WI38 (cell line): ENCODE measurements around the gene KRT17.
"Not testable (repeated sequence)": the region's sequence is repeated elsewhere in the genome, so short reads cannot be mapped to it uniquely, and the experiment has no call there.

Experiments used
- H3K4me3 ChIP-seq: 2 replicates; pipeline ENCODE4 v1.5.1; 2011; ENCODE audit warnings: low read depth, mild to moderate bottlenecking, control low read depth, low read length
- TF ChIP-seq, protein P1 (sequence below): IDR thresholded peaks from 2 replicates; pipeline ENCODE4 v1.5.1; 2012; ENCODE audit warnings: low read depth, mild to moderate bottlenecking, control low read depth, low read length

KRT17 gene

GRCh38 chr17:41583137-41584127, 40.9 kb downstream of the KRT17 start:
- H3K4me3 ChIP-seq = no peak overlapping the region
- TF ChIP-seq, protein P1, sequence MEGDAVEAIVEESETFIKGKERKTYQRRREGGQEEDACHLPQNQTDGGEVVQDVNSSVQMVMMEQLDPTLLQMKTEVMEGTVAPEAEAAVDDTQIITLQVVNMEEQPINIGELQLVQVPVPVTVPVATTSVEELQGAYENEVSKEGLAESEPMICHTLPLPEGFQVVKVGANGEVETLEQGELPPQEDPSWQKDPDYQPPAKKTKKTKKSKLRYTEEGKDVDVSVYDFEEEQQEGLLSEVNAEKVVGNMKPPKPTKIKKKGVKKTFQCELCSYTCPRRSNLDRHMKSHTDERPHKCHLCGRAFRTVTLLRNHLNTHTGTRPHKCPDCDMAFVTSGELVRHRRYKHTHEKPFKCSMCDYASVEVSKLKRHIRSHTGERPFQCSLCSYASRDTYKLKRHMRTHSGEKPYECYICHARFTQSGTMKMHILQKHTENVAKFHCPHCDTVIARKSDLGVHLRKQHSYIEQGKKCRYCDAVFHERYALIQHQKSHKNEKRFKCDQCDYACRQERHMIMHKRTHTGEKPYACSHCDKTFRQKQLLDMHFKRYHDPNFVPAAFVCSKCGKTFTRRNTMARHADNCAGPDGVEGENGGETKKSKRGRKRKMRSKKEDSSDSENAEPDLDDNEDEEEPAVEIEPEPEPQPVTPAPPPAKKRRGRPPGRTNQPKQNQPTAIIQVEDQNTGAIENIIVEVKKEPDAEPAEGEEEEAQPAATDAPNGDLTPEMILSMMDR = no peak

DNA sequence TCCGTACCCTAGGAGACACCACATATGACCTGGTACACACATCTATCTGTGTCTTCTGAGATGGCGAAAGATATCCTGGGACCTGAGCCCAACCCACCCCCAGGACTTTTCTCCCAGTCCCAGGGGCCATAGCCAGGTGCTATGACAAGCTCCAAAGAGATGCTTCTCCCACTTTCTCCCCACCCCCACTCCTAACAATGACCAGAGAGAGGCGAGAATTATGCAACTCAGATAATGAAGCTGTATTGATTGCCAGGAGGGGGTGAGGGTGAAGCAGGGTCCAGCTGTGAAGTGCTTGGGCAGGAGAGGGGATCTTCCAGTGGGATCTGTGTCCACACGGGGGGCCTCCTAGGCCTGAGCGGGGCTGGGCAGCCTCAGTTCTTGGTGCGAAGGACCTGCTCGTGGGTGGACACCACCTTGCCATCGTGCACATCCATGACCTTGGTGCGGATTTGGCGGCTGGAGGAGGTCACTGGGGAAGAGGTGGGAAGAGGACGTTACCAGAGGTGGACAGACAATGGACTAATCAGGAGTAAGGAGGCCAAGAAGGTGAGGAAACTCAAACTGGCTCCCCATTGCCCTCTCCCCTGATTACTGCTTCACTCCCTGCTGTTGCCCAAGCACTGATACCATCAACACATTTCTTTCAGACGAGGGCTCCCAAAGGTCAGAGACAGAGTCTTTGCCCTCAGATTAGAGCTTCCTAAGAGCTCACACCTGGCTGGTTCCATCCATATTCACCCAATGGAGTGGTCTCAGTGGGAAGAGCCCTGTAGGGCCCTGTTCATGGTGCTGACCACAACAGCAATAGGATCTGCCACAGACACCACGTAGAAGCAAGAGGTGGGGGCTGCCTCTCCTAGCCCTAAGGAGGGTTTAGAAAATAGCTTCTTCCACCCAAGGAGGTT, 42.1 kb downstream of the KRT17 start:
- H3K4me3 ChIP-seq = not testable (repeated sequence)

GRCh38 chr17:41581366-41582060, 42.9 kb downstream of the KRT17 start:
- TF ChIP-seq, protein P1 = no peak
- H3K4me3 ChIP-seq = no peak overlapping the region

- TF ChIP-seq, protein P1 = no peak
- no peak overlapping the region for H3K4me3 ChIP-seq
These were observed 43.5 kb downstream of the KRT17 start for GRCh38 chr17:41580687-41581365.

DNA sequence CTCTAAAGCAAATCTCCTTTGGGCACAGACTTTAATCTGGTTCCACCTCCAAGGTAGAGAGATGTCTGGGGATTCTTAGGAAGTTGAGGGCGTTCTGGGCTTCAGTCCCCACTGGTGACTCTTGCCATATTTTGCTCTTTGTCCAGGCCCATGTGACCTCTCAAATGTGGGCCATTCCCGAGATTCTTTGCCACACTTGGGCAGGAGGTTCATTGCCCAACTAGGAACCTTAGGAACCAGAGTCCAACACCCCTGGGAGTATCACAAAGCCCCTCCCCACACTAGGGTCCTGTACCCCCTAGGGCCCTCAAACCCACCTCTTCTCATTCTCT, 44.2 kb downstream of the KRT17 start:
- no peak overlapping the region for H3K4me3 ChIP-seq
- TF ChIP-seq, protein P1 = no peak

- H3K4me3 ChIP-seq = no peak overlapping the region
- TF ChIP-seq, protein P1 = peak; percentile 91
These were observed 44.7 kb downstream of the KRT17 start for GRCh38 chr17:41579484-41580243.
